ENCODE measurements around the gene CHD9. TPM values are rescaled to one million over a fixed set of nuclear protein-coding genes. Genes with fewer than 3 reads are reported as not detected.

Gene CHD9
- total RNA-seq, 3 donors from 2014 or later: 65.4 to 95.9 (median 86.6) TPM

GRCh38 chr16:53132406-53132805 lies 77.6 kb downstream of the CHD9 start:
- DNase-seq (no peak), ATAC-seq (no peak)
- Histone ChIP-seq H3K36me3 (ENCODE audit: low read depth) (no peaks in the 10 kb centered on the region), H3K4me1 (ENCODE audit: low read depth) (peaks cover 17% of the 10 kb centered on the region), H3K9me3 (no peaks in the 10 kb centered on the region), H3K4me3 (no peak overlapping the region)
- intact Hi-C loops (cut with DNase I, micrococcal nuclease): loop anchor here (10.0 kb wide), 1 partner anchor 78 kb away; the partner anchor contains the start of genes CHD9 (in 2 of the 2) and CHD9NB (in 2 of the 2)
- TF ChIP-seq, protein P1, sequence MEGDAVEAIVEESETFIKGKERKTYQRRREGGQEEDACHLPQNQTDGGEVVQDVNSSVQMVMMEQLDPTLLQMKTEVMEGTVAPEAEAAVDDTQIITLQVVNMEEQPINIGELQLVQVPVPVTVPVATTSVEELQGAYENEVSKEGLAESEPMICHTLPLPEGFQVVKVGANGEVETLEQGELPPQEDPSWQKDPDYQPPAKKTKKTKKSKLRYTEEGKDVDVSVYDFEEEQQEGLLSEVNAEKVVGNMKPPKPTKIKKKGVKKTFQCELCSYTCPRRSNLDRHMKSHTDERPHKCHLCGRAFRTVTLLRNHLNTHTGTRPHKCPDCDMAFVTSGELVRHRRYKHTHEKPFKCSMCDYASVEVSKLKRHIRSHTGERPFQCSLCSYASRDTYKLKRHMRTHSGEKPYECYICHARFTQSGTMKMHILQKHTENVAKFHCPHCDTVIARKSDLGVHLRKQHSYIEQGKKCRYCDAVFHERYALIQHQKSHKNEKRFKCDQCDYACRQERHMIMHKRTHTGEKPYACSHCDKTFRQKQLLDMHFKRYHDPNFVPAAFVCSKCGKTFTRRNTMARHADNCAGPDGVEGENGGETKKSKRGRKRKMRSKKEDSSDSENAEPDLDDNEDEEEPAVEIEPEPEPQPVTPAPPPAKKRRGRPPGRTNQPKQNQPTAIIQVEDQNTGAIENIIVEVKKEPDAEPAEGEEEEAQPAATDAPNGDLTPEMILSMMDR (IDR thresholded peaks at IDR 0.05): no peak

- no peaks in the 10 kb centered on the region for H3K36me3 ChIP-seq (ENCODE audit: low read depth)
- DNase-seq (no peak), ATAC-seq (no peak)
- TF ChIP-seq, protein P1 (IDR thresholded peaks at IDR 0.05): no peak
- H3K9me3 ChIP-seq: no peaks in the 10 kb centered on the region
- intact Hi-C loops (cut with DNase I, micrococcal nuclease): loop anchor here (10.0 kb wide), 1 partner anchor 81 kb away; the partner anchor contains the start of genes CHD9 (in 2 of the 2) and CHD9NB (in 2 of the 2)
- H3K4me3 ChIP-seq: no peak overlapping the region
- peaks cover 17% of the 10 kb centered on the region for H3K4me1 ChIP-seq (ENCODE audit: low read depth)
These were observed 80.5 kb downstream of the CHD9 start for GRCh38 chr16:53135329-53135728.

DNA sequence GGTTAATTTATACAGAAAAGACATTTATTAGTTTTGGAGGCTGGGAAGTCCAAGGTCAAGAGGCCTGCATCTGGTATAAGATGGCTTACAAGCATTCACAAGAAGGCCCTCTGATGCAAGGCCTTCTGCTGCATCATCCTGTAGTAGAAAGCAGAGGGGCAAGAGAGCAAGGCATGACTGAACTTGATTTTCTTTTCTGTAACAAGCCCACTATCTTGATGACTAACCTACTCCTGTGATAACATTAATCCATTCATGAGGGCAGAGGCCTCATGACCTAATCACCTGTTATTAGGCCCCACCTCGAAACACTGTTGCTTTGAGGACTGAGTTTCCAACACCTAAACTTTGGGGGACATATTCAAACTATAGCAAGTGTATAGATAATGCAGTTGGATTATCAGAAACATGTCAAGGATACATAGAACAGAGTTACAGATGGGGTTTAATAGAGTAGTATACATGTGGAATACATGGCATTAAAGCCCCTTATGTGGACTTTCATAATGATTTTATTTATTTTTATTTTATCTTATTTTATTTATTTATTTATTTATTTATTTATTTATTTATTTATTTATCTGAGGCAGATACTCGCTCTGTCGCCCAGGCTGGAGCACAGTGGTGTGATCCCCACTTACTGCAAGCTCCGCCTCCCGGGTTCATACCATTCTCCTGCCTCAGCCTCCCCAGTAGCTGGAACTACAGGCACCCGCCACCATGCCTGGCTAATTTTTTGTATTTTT lies 88.2 kb downstream of the CHD9 start:
- DNase-seq (no peak), ATAC-seq (no peak)
- intact Hi-C loops (cut with DNase I, micrococcal nuclease): no loop called here
- Histone ChIP-seq H3K4me3 (no peak overlapping the region), H3K4me1 (ENCODE audit: low read depth) (no peaks in the 10 kb centered on the region), H3K9me3 (no peaks in the 10 kb centered on the region), H3K36me3 (ENCODE audit: low read depth) (no peaks in the 10 kb centered on the region)
- TF ChIP-seq, protein P1 (IDR thresholded peaks at IDR 0.05): no peak

- peaks cover 5% of the 10 kb centered on the region for H3K4me1 ChIP-seq (ENCODE audit: low read depth)
- H3K4me3 ChIP-seq: no peak overlapping the region
- H3K9me3 ChIP-seq: peaks cover 9% of the 10 kb centered on the region
- no peaks in the 10 kb centered on the region for H3K36me3 ChIP-seq (ENCODE audit: low read depth)
- DNase-seq (no peak), ATAC-seq (no peak)
- TF ChIP-seq, protein P1 (IDR thresholded peaks at IDR 0.05): no peak
- intact Hi-C loops (cut with DNase I, micrococcal nuclease): no loop called here
These were observed 92.8 kb downstream of the CHD9 start for GRCh38 chr16:53147500-53148065.

DNA sequence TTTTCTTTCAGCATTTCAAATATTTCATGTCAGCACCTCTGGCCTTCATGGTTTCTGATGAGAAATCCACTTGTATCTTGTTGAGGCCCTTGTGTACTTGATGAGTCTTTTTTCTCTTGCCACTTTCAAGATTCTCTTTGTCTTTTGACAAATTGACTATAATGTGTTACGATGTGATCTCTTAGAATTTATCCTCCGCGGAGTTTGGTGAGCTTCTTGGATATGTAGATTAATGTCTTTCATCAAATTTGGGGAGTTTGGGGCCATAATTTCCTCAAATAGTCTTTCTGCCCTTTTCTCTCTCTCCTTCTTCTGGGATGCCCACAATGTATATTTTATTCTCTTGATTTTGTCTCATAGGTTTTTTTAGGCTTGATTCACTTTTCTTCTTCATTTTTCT lies 96.0 kb downstream of the CHD9 start:
- TF ChIP-seq, protein P1 (IDR thresholded peaks at IDR 0.05): no peak
- no peaks in the 10 kb centered on the region for H3K36me3 ChIP-seq (ENCODE audit: low read depth)
- DNase-seq (no peak), ATAC-seq (no peak)
- H3K4me3 ChIP-seq: no peak overlapping the region
- H3K4me1 ChIP-seq (ENCODE audit: low read depth): peaks cover 10% of the 10 kb centered on the region
- intact Hi-C loops (cut with DNase I, micrococcal nuclease): no loop called here
- peaks cover 9% of the 10 kb centered on the region for H3K9me3 ChIP-seq

All from mucosa of descending colon (tissue), 3 donors.